TTC549 (cell line): ENCODE data around the gene AP5Z1.
A peak's percentile ranks its signal among the peaks of the same experiment; 100 is the strongest.

Source experiments
- FAIRE-seq: peaks from 2 replicates; lab custom pipeline; 2012; peaks lifted over from hg19 to GRCh38; lab: Jason Lieb, UNC

AP5Z1 gene

GRCh38 chr7:4766666-4767519 lies 8.5 kb upstream of the AP5Z1 start:
- FAIRE-seq = no peak

GRCh38 chr7:4768597-4769569 lies 6.5 kb upstream of the AP5Z1 start:
- FAIRE-seq = no peak

GRCh38 chr7:4769761-4770160 lies 5.7 kb upstream of the AP5Z1 start:
- FAIRE-seq = no peak

GRCh38 chr7:4770886-4771285 lies 4.5 kb upstream of the AP5Z1 start:
- no peak for FAIRE-seq

- no peak for FAIRE-seq
Measured at GRCh38 chr7:4771737-4772136, 3.7 kb upstream of the AP5Z1 start.

- no peak for FAIRE-seq
Measured at GRCh38 chr7:4772306-4772705, 3.1 kb upstream of the AP5Z1 start.

- FAIRE-seq = no peak
Measured at GRCh38 chr7:4774007-4774406, 1.4 kb upstream of the AP5Z1 start.

- FAIRE-seq = no peak
Measured at GRCh38 chr7:4774658-4775249, 669 bp upstream of the AP5Z1 start.

- no peak for FAIRE-seq
Measured at GRCh38 chr7:4775848-4776623, 613 bp downstream of the AP5Z1 start.

GRCh38 chr7:4779118-4779517 lies 3.7 kb downstream of the AP5Z1 start:
- FAIRE-seq = peak; percentile 96

GRCh38 chr7:4781366-4782069 lies 6.1 kb downstream of the AP5Z1 start:
- no peak for FAIRE-seq

- no peak for FAIRE-seq
Measured at GRCh38 chr7:4782333-4783291, 7.2 kb downstream of the AP5Z1 start.

GRCh38 chr7:4783292-4783652 lies 7.8 kb downstream of the AP5Z1 start:
- no peak for FAIRE-seq

- FAIRE-seq = no peak
Measured at GRCh38 chr7:4783762-4784351, 8.4 kb downstream of the AP5Z1 start.

- FAIRE-seq = no peak
Measured at GRCh38 chr7:4784799-4785198, 9.4 kb downstream of the AP5Z1 start.

- FAIRE-seq = no peak
Measured at GRCh38 chr7:4785371-4785770, 9.9 kb downstream of the AP5Z1 start.

GRCh38 chr7:4786015-4786414 lies 10.6 kb downstream of the AP5Z1 start:
- FAIRE-seq = no peak

GRCh38 chr7:4787541-4787940 lies 12.1 kb downstream of the AP5Z1 start:
- no peak for FAIRE-seq

- no peak for FAIRE-seq
Measured at GRCh38 chr7:4787947-4788626, 12.7 kb downstream of the AP5Z1 start.
